NT2/D1 (cell line): ENCODE data around the gene ZNF282.

Source experiments
- DNase-seq: peaks from one replicate; pipeline ENCODE4 v3.0.0-alpha.2; 2011; ENCODE audit warnings: low read depth, low spot score
- H3K27me3 ChIP-seq: 2 replicates; pipeline ENCODE4 v1.6.0; 2011; ENCODE audit warnings: mild to moderate bottlenecking; ENCODE audit not compliant: insufficient read length, insufficient read depth
- H3K36me3 ChIP-seq: 2 replicates; pipeline ENCODE4 v1.6.1; 2011; ENCODE audit warnings: mild to moderate bottlenecking, low read length, mixed read lengths; ENCODE audit not compliant: insufficient read depth, insufficient read length
- H3K4me1 ChIP-seq: 2 replicates; pipeline ENCODE4 v1.5.1; 2011; ENCODE audit not compliant: insufficient read depth, insufficient read length
- H3K4me3 ChIP-seq: 2 replicates; pipeline ENCODE4 v1.5.1; 2011; ENCODE audit warnings: low read depth; ENCODE audit not compliant: insufficient read length
- H3K9ac ChIP-seq: 2 replicates; pipeline ENCODE4 v1.6.0; 2011; ENCODE audit warnings: low read depth; ENCODE audit not compliant: insufficient read length
- H3K9me3 ChIP-seq: 2 replicates; pipeline ENCODE4 v1.5.1; 2011; ENCODE audit warnings: mild to moderate bottlenecking, low read length; ENCODE audit not compliant: insufficient read depth
- SUZ12 ChIP-seq: IDR thresholded peaks from 2 replicates; pipeline ENCODE4 v1.6.1; 2011; ENCODE audit not compliant: insufficient read length, insufficient read depth; ENCODE audit errors: extremely low read depth
- YY1 ChIP-seq: IDR thresholded peaks from 2 replicates; pipeline ENCODE4 v1.6.1; 2011; ENCODE audit not compliant: insufficient read length, insufficient read depth
- ZNF274 ChIP-seq: IDR thresholded peaks from 2 replicates; pipeline ENCODE4 v1.6.1; 2011; ENCODE audit warnings: mild to moderate bottlenecking, low read depth, low read length

ZNF282 gene

DNA sequence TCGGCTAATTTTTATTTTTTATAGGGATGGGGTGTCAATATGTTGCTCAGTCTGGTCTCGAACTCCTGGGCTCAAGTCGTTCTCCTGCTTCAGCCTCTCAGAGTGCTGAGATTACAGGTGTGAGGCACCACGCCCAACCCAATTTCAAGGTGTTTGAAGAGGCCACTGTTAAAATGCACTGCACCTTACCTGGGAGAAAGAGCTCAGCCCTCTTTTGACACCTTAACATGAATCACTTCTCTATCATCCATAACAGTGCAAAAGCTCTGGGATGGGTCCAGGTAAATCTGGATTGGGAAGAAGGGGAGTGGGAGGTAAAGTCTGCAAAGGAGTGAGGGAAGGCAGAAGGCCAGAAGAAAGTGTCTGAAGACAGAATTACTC, 557 bp upstream of the ZNF282 start:
- DNase-seq = no peak
- H3K4me3 ChIP-seq = peak overlapping the region; percentile 84
- peaks cover 4% of the 10 kb centered on the region for H3K27me3 ChIP-seq
- TF ChIP-seq SUZ12 = no peak
- no peak for TF ChIP-seq YY1
- no peaks in the 10 kb centered on the region for H3K9me3 ChIP-seq
- peak overlapping the region; percentile 92 for H3K9ac ChIP-seq
- peaks cover 4% of the 10 kb centered on the region for H3K4me1 ChIP-seq
- H3K36me3 ChIP-seq = peaks cover 28% of the 10 kb centered on the region

DNA sequence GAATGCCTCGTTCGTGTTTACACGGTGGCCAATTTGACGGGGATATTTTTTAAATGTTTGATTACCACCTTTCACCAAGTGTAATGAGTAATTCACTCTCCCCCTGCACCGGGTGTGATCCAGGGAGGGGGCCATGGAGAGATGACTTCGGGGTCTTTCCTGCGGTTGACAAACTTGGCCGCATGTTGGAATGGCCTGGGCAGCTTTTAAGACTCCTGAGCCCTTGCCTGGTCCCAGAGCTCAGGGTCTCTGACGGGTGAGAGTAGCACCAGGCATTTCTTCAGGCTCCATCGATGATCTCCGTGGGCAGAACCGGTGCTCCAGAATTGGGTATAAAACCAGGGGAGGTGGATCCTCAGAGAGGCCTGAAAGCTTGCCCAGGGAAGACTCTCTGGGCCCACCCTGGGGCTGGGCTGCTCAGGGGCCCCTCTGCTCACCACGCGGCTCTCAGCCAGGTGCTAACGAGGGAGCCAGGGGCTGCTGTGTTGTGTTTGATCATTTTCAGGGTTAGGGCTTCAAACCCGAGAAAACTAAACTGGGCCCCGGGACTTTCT, 882 bp downstream of the ZNF282 start:
- H3K9me3 ChIP-seq = no peaks in the 10 kb centered on the region
- TF ChIP-seq SUZ12 (no peak), YY1 (no peak), ZNF274 (no peak)
- no peak for DNase-seq

DNA sequence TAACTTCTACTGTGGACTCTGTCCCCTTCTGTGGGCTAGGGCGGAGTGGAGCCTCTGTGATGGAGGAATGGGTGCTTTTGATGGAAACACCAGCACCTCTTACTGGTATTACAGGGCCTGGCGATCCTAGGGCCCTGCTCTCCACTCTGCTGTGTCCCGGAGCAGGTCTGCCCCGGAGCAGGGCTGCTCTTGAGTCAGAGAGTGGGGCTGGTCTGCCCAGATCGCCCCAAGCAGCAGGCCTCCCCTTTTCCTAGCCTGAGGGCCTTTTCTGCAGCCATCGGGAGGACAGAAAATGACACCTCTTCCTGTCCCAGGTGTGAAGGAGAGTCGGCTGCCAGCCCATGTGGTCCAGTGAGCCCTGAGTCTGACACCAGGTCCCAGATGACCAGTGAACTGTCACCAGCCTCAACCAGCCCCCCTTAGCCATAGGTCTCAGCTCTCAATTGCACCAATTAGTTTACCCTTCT, 1.4 kb downstream of the ZNF282 start:
- TF ChIP-seq ZNF274 = no peak
- TF ChIP-seq YY1 = no peak
- Histone ChIP-seq H3K36me3 (peaks cover 44% of the 10 kb centered on the region), H3K9me3 (no peaks in the 10 kb centered on the region), H3K27me3 (no peaks in the 10 kb centered on the region), H3K4me3 (peak overlapping the region; percentile 84), H3K9ac (peak overlapping the region; percentile 92), H3K4me1 (peaks cover 4% of the 10 kb centered on the region)
- no peak for DNase-seq

More for the DNA sequence above, 882 bp downstream of the ZNF282 start:
- Histone ChIP-seq H3K9ac (peak overlapping the region; percentile 92), H3K36me3 (peaks cover 42% of the 10 kb centered on the region), H3K4me3 (peak overlapping the region; percentile 84), H3K4me1 (peaks cover 4% of the 10 kb centered on the region), H3K27me3 (no peaks in the 10 kb centered on the region)

DNA sequence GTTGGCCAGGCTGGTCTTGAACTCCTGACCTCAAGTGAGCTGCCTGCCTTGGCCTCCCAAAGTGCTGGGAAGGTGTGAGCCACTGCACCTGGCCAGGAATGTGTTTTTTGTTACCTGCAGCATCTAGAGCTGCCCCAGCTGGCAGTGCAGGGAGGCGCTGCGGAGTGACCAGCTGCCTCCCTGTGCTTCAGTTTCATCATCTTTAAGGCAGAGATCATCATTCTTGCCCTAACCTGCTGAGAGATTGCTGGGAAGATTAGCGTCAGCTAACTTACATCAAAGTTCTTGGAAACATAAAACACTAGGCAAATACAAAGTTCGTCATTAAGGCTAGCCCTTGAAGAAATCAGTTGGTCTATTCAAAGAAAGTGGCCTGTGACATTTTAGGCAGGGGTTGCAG, 2.3 kb downstream of the ZNF282 start:
- Histone ChIP-seq H3K36me3 (peaks cover 47% of the 10 kb centered on the region), H3K27me3 (no peaks in the 10 kb centered on the region), H3K4me1 (peaks cover 4% of the 10 kb centered on the region), H3K9me3 (no peaks in the 10 kb centered on the region), H3K4me3 (no peak overlapping the region), H3K9ac (no peak overlapping the region)
- TF ChIP-seq YY1 = no peak
- no peak for TF ChIP-seq SUZ12
- no peak for TF ChIP-seq ZNF274
- no peak for DNase-seq

DNA sequence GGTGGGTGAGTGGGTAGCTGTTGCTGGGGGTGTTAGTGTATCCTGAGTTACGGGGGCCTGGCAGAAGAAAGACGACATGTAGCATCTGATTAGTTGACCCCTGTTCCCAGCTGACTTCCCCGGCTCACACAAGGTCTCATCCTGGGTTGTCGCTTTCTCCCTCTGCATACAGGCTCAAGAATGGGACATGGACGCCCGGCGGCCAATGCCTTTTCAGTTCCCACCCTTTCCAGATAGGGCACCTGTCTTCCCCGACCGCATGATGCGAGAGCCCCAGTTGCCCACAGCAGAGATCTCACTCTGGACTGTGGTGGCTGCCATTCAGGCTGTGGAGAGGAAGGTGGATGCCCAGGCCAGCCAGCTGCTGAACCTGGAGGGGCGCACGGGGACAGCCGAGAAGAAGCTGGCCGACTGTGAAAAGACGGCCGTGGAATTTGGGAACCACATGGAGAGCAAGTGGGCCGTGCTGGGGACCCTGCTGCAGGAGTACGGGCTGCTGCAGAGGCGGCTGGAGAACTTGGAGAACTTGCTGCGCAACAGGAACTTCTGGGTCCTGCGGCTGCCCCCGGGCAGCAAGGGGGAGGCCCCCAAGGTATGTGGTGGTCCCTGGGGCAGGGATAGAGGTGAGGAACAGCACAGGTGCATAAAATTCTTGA, 2.9 kb downstream of the ZNF282 start:
- no peak for TF ChIP-seq YY1
- TF ChIP-seq ZNF274 = no peak
- TF ChIP-seq SUZ12 = no peak
- Histone ChIP-seq H3K36me3 (peaks cover 53% of the 10 kb centered on the region), H3K27me3 (no peaks in the 10 kb centered on the region), H3K9me3 (no peaks in the 10 kb centered on the region), H3K4me3 (no peak overlapping the region), H3K9ac (no peak overlapping the region), H3K4me1 (peaks cover 4% of the 10 kb centered on the region)
- DNase-seq = no peak

DNA sequence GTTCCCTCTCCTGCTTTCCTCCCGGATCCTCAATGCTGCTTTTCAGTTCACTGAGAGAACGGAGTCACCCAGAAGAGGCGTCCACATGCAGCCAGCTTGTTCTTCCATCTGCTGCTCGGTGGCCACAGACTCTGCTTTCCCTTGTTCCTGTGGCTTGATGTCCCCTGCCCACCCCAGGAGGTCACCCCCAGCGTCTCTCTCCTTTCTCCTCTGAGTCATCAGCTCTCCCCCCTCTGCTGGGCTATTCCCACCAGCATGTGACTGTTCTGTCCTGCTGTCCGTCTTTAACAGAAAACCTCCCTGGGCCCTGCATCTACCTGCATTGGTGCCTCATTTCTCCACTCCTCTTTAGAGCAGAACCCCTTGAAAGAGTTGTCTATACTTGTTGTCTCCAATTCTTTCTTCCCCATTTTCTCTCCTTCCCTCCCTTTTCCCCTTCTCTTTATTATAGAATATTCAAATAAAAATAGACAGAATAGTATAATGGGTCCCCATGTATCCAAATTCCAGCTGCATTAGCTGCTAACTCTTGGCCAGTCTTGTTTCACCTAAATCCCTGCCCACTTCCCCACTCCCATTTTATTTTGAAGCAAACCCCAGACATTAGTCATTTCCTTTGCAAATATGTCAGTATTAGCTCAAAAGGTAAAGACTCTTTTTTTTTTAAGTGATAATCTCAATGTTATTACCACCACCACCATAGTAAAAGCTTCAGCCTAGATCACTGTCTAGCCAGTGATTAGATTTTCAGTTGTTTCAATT, 4.1 kb downstream of the ZNF282 start:
- Histone ChIP-seq H3K9ac (no peak overlapping the region), H3K4me3 (no peak overlapping the region), H3K36me3 (peaks cover 64% of the 10 kb centered on the region), H3K9me3 (no peaks in the 10 kb centered on the region), H3K4me1 (peaks cover 4% of the 10 kb centered on the region), H3K27me3 (no peaks in the 10 kb centered on the region)
- no peak for TF ChIP-seq SUZ12
- no peak for TF ChIP-seq ZNF274
- no peak for TF ChIP-seq YY1
- DNase-seq = no peak

DNA sequence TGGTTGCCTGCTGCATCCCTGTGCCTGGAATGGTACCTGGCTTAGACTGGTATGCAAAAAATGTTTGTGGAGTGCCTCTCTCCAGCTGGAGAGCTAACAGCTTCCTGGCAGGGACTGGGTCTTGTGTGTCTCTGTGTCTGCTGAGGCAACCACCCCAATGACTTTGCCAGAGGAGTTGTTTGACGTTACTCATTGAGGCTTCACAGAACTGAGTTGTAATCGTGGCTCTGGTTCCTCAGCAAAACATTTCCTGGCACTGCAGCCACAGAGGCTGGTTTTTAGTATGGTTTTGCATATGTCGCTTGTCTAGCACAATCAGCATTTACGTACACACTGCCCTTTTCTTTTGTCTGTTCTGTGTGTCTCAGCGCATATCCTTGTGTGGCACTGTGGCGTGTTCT, 7.5 kb downstream of the ZNF282 start:
- Histone ChIP-seq H3K4me1 (peaks cover 4% of the 10 kb centered on the region), H3K9me3 (no peaks in the 10 kb centered on the region), H3K27me3 (no peaks in the 10 kb centered on the region), H3K36me3 (peaks cover 82% of the 10 kb centered on the region), H3K4me3 (no peak overlapping the region), H3K9ac (no peak overlapping the region)
- TF ChIP-seq SUZ12 (no peak), YY1 (no peak), ZNF274 (no peak)
- DNase-seq = no peak
